ENCODE measurements around the gene ADARB2.

- TF ChIP-seq CTCF (IDR thresholded peaks at IDR 0.05) (no peak), EP300 (IDR thresholded peaks at IDR 0.05) (no peak)
These were observed 524.7 kb downstream of the ADARB2 start for GRCh38 chr10:1212571-1213141.

Measured in esophagus muscularis mucosa (tissue), 3 donors.